Measurements from ENCODE around the gene KCTD21.

The KCTD21 gene

GRCh38 chr11:78195917-78196560 lies 7.6 kb upstream of the KCTD21 start:
- TF ChIP-seq CREB5 (CRISPR knock-in tag; IDR thresholded peaks at IDR 0.05; ENCODE audit: low read depth) (no peak), ARNTL (CRISPR knock-in tag; IDR thresholded peaks at IDR 0.05; ENCODE audit: borderline replicate concordance, low read depth) (no peak), GLIS3 (CRISPR knock-in tag; IDR thresholded peaks at IDR 0.05) (no peak), TSHZ2 (CRISPR knock-in tag; IDR thresholded peaks at IDR 0.05) (no peak), SNAI2 (CRISPR knock-in tag; IDR thresholded peaks at IDR 0.05) (no peak), ZNF70 (CRISPR knock-in tag; IDR thresholded peaks at IDR 0.05) (no peak), OSR1 (CRISPR knock-in tag; IDR thresholded peaks at IDR 0.05) (no peak), ESRRG (CRISPR knock-in tag; IDR thresholded peaks at IDR 0.05) (no peak), POU6F1 (CRISPR knock-in tag; IDR thresholded peaks at IDR 0.05; ENCODE audit: borderline replicate concordance, low read depth) (no peak), RARB (CRISPR knock-in tag; IDR thresholded peaks at IDR 0.05) (no peak), PPARA (CRISPR knock-in tag; IDR thresholded peaks at IDR 0.05; ENCODE audit: borderline replicate concordance) (no peak), ZNF8 (CRISPR knock-in tag; IDR thresholded peaks at IDR 0.05) (no peak), PATZ1 (CRISPR knock-in tag; IDR thresholded peaks at IDR 0.05; ENCODE audit: borderline replicate concordance) (no peak), BACH2 (CRISPR knock-in tag; IDR thresholded peaks at IDR 0.05; ENCODE audit: borderline replicate concordance) (no peak), ZFP3 (CRISPR knock-in tag; IDR thresholded peaks at IDR 0.05) (no peak)
- no peak for ATAC-seq

GRCh38 chr11:78194490-78194889 lies 6.1 kb upstream of the KCTD21 start:
- no peak for ATAC-seq
- TF ChIP-seq BACH2 (CRISPR knock-in tag; IDR thresholded peaks at IDR 0.05; ENCODE audit: borderline replicate concordance) (no peak), TSHZ2 (CRISPR knock-in tag; IDR thresholded peaks at IDR 0.05) (no peak), PPARA (CRISPR knock-in tag; IDR thresholded peaks at IDR 0.05; ENCODE audit: borderline replicate concordance) (no peak), ZNF70 (CRISPR knock-in tag; IDR thresholded peaks at IDR 0.05) (no peak), CSDC2 (CRISPR knock-in tag; IDR thresholded peaks at IDR 0.05) (no peak), ZFP30 (CRISPR knock-in tag; IDR thresholded peaks at IDR 0.05) (no peak), ISL1 (CRISPR knock-in tag; IDR thresholded peaks at IDR 0.05) (no peak), OSR1 (CRISPR knock-in tag; IDR thresholded peaks at IDR 0.05) (no peak), RARB (CRISPR knock-in tag; IDR thresholded peaks at IDR 0.05) (no peak), CREB5 (CRISPR knock-in tag; IDR thresholded peaks at IDR 0.05; ENCODE audit: low read depth) (no peak), ZC3H10 (CRISPR knock-in tag; IDR thresholded peaks at IDR 0.05) (no peak), SNAI2 (CRISPR knock-in tag; IDR thresholded peaks at IDR 0.05) (no peak), PATZ1 (CRISPR knock-in tag; IDR thresholded peaks at IDR 0.05; ENCODE audit: borderline replicate concordance) (no peak), ARNTL (CRISPR knock-in tag; IDR thresholded peaks at IDR 0.05; ENCODE audit: borderline replicate concordance, low read depth) (no peak), ZNF565 (CRISPR knock-in tag; conservative IDR thresholded peaks at IDR 0.05; ENCODE audit: low read depth) (no peak), GLIS3 (CRISPR knock-in tag; IDR thresholded peaks at IDR 0.05) (no peak), POU6F1 (CRISPR knock-in tag; IDR thresholded peaks at IDR 0.05; ENCODE audit: borderline replicate concordance, low read depth) (no peak)

Data from SK-N-SH treated with all-trans-retinoic acid at 6 μM for 48 hours (cell line).